ENCODE results near the gene SLC25A47. TPM values are rescaled to one million over a fixed set of nuclear protein-coding genes. Genes with fewer than 3 reads are reported as not detected.

Gene SLC25A47
- polyA plus RNA-seq, 3 donors = not detected

- Mint-ChIP-seq H3K27me3 (ENCODE audit: low read depth in 3 of 3) (no peaks in the 10 kb centered on the region), H3K4me1 (peaks cover 32% of the 10 kb centered on the region), H3K27ac (peak overlapping the region in 4 of 7 donors; percentile 16 to 61 (median 36)), H3K9me3 (peaks cover 0 to 4% (median 0%) of the 10 kb centered on the region in 7 donors), H3K4me3 (no peak overlapping the region), H3K36me3 (peaks cover 78 to 87% of the 10 kb centered on the region in 2 donors)
- no peaks in the 10 kb centered on the region for H3K27me3 ChIP-seq (ENCODE audit: control insufficient read depth in 2 of 2, insufficient read depth in 2 of 2, low read length in 2 of 2)
- H3K9me3 ChIP-seq (replicated peaks in 1 of 2; ENCODE audit: control insufficient read depth in 1 of 2, insufficient read depth in 1 of 2, low read length in 2 of 2) = no peaks in the 10 kb centered on the region
- no peaks in the 10 kb centered on the region for H3K79me2 ChIP-seq (ENCODE audit: insufficient read depth, low read length)
- TF ChIP-seq CTCF (IDR thresholded peaks at IDR 0.05) = no peak
- H3K4me1 ChIP-seq (ENCODE audit: control insufficient read depth in 1 of 2, insufficient read depth in 2 of 2, low read length in 2 of 2) = peaks cover 31 to 34% of the 10 kb centered on the region in 2 donors
- WGBS (ENCODE audit: insufficient coverage) = 97% methylated on average over 11 of the region's 12 CpGs
- H3K4me2 ChIP-seq (replicated peaks; ENCODE audit: extremely low read depth, low read length, poor library complexity, severe bottlenecking) = no peak overlapping the region
- no peak overlapping the region for H3K9ac ChIP-seq (ENCODE audit: insufficient read depth, low read length, poor library complexity, severe bottlenecking)
- H4K20me1 ChIP-seq (ENCODE audit: insufficient read depth, low read length) = peaks cover 40% of the 10 kb centered on the region
- peaks cover 64 to 79% of the 10 kb centered on the region in 2 donors for H3K36me3 ChIP-seq (replicated peaks in 1 of 2; ENCODE audit: control insufficient read depth in 1 of 2, insufficient read depth in 2 of 2, low read length in 2 of 2)
- intact Hi-C loops (cut with micrococcal nuclease) = no loop called here
- DNase-seq = no peak
- H3K4me3 ChIP-seq (replicated peaks in 1 of 3; ENCODE audit: low read depth in 2 of 3, low read length in 3 of 3) = no peak overlapping the region
- H3K27ac ChIP-seq (ENCODE audit: low read depth in 1 of 2, low read length in 2 of 2) = no peak overlapping the region
- H2AFZ ChIP-seq (ENCODE audit: insufficient read depth, low read depth, low read length, poor library complexity, severe bottlenecking) = no peak overlapping the region
Measured at GRCh38 chr14:100346306-100347091, 23.4 kb downstream of the SLC25A47 start.

GRCh38 chr14:100348253-100348729 is 25.2 kb downstream of the SLC25A47 start:
- Histone ChIP-seq H3K79me2 (ENCODE audit: insufficient read depth, low read length) (no peaks in the 10 kb centered on the region), H3K36me3 (replicated peaks in 1 of 2; ENCODE audit: control insufficient read depth in 1 of 2, insufficient read depth in 2 of 2, low read length in 2 of 2) (peaks cover 70 to 84% of the 10 kb centered on the region in 2 donors), H2AFZ (ENCODE audit: insufficient read depth, low read depth, low read length, poor library complexity, severe bottlenecking) (no peak overlapping the region), H3K4me3 (replicated peaks in 1 of 3; ENCODE audit: low read depth in 2 of 3, low read length in 3 of 3) (no peak overlapping the region), H3K27me3 (ENCODE audit: control insufficient read depth in 2 of 2, insufficient read depth in 2 of 2, low read length in 2 of 2) (no peaks in the 10 kb centered on the region), H3K4me1 (ENCODE audit: control insufficient read depth in 1 of 2, insufficient read depth in 2 of 2, low read length in 2 of 2) (peaks cover 14 to 18% of the 10 kb centered on the region in 2 donors), H3K27ac (ENCODE audit: low read depth in 1 of 2, low read length in 2 of 2) (no peak overlapping the region), H3K9ac (ENCODE audit: insufficient read depth, low read length, poor library complexity, severe bottlenecking) (no peak overlapping the region), H3K9me3 (replicated peaks in 1 of 2; ENCODE audit: control insufficient read depth in 1 of 2, insufficient read depth in 1 of 2, low read length in 2 of 2) (no peaks in the 10 kb centered on the region), H3K4me2 (replicated peaks; ENCODE audit: extremely low read depth, low read length, poor library complexity, severe bottlenecking) (no peak overlapping the region), H4K20me1 (ENCODE audit: insufficient read depth, low read length) (peaks cover 49% of the 10 kb centered on the region)
- DNase-seq = no peak
- Mint-ChIP-seq H3K36me3 (peaks cover 76 to 89% of the 10 kb centered on the region in 2 donors), H3K9me3 (peaks cover 0 to 4% (median 0%) of the 10 kb centered on the region in 7 donors), H3K27me3 (ENCODE audit: low read depth in 3 of 3) (no peaks in the 10 kb centered on the region), H3K4me3 (no peak overlapping the region), H3K4me1 (peaks cover 18% of the 10 kb centered on the region), H3K27ac (peak overlapping the region in 2 of 7 donors; percentile 5 to 62)
- intact Hi-C loops (cut with micrococcal nuclease) = no loop called here
- 99% methylated on average over 12 of the region's 12 CpGs for WGBS (ENCODE audit: insufficient coverage)
- TF ChIP-seq CTCF (IDR thresholded peaks at IDR 0.05) = no peak
